K562 (cell line): ENCODE data around the gene HTR1D. TPM values are rescaled to one million over a fixed set of nuclear protein-coding genes. Genes with fewer than 3 reads are reported as not detected.

ENCODE experiments used
- ATAC-seq: fragments of 200-7000 bp; cut with Tn5 transposase; 3 replicates; pipeline ENCODE4 v1.9.1; 2020; ENCODE audit warnings: moderate library complexity
- BruUV-seq: library from RNA; stranded (reverse); fragments of 400-500 nt; replicated peaks from 2 replicates; lab custom pipeline; 2021; lab: Mats Ljungman, UMichigan
- CTCF ChIA-PET: fragments of 300-600 bp; formaldehyde crosslinking; extraction: SDS; loops from one replicate; lab custom pipeline; 2021; ENCODE audit warnings: low intra/inter-chr PET ratio; lab: Yijun Ruan, JAX
- POLR2A ChIA-PET: fragments of 300-600, 350-650 bp; sonication (Branson Sonifier 250); formaldehyde crosslinking; extraction: SDS; loops from one replicate; lab custom pipeline; 2021; ENCODE audit warnings: antibody characterized with exemption, inconsistent platforms; lab: Yijun Ruan, JAX
- DNase-seq, 4 experiments: peaks; one replicate each; pipeline versions ENCODE4 v3.0.0 to v3.0.0-alpha.2; 2011 to 2018; ENCODE audit warnings: low spot score in 3 of 4, mixed read lengths in 3 of 4; ENCODE audit errors: extremely low read depth in 1 of 4
- FAIRE-seq: peaks from 2 replicates; lab custom pipeline; 2011; peaks lifted over from hg19 to GRCh38; lab: Jason Lieb, UNC
- H2AFZ ChIP-seq: 2 replicates; pipeline ENCODE4 v1.6.0; 2011; ENCODE audit warnings: low read depth, low read length, control low read depth, inconsistent platforms
- H3K27ac ChIP-seq: fragments of 200-600 bp; 3 replicates; pipeline ENCODE4 v1.8.0; 2011; ENCODE audit warnings: low read depth, mild to moderate bottlenecking, control low read depth, inconsistent platforms, low read length, moderate library complexity, mixed read lengths; ENCODE audit errors: extremely low read depth
- H3K27me3 ChIP-seq, 2 experiments: fragments of 300-600 bp in 1 of 2; 2 replicates in 1 of 2; 3 replicates in 1 of 2; pipeline versions ENCODE4 v1.6.0 to v1.8.0; 2011; ENCODE audit warnings: inconsistent platforms in 2 of 2, low read length in 2 of 2, mild to moderate bottlenecking in 1 of 2, mixed read lengths in 1 of 2, moderate library complexity in 1 of 2; ENCODE audit not compliant: control insufficient read depth in 2 of 2, insufficient read depth in 2 of 2
- H3K36me3 ChIP-seq: fragments of 300-600 bp; 3 replicates; pipeline ENCODE4 v1.8.0; 2011; ENCODE audit warnings: mild to moderate bottlenecking, low read length, inconsistent platforms; ENCODE audit not compliant: control insufficient read depth, insufficient read depth
- H3K4me1 ChIP-seq, 2 experiments: fragments of 200-600 bp in 1 of 2; replicated peaks in 1 of 2; 2 replicates in 1 of 2; 3 replicates in 1 of 2; pipeline versions ENCODE4 v1.5.1 to v1.8.0; 2011; ENCODE audit warnings: inconsistent platforms in 2 of 2, low read length in 2 of 2, mild to moderate bottlenecking in 1 of 2, mixed read lengths in 1 of 2, moderate library complexity in 1 of 2; ENCODE audit not compliant: control insufficient read depth in 2 of 2, insufficient read depth in 2 of 2
- H3K4me2 ChIP-seq: 2 replicates; pipeline ENCODE4 v1.6.1; 2011; ENCODE audit warnings: low read length, control low read depth, inconsistent platforms, mixed read lengths; ENCODE audit not compliant: insufficient read depth
- H3K4me3 ChIP-seq: fragments of 200-600 bp; sonication (generic), shearing (Covaris generic); 2 replicates; pipeline ENCODE4 v1.5.1; 2016; ENCODE audit warnings: control low read depth, inconsistent platforms
- H3K79me2 ChIP-seq: fragments of 200-600 bp; 3 replicates; pipeline ENCODE4 v1.8.0; 2011; ENCODE audit warnings: low read length, inconsistent platforms; ENCODE audit not compliant: control insufficient read depth, insufficient read depth
- H3K9ac ChIP-seq, 2 experiments: 2 replicates each; pipeline versions ENCODE4 v1.6.0 to v1.6.1; 2011; ENCODE audit warnings: low read depth in 2 of 2, low read length in 2 of 2, control low read depth in 1 of 2, inconsistent platforms in 1 of 2, mild to moderate bottlenecking in 1 of 2, mixed read lengths in 1 of 2; ENCODE audit not compliant: insufficient read depth in 1 of 2
- H3K9me1 ChIP-seq: one replicate; pipeline ENCODE4 v1.6.0; 2011; ENCODE audit warnings: inconsistent platforms, mild to moderate bottlenecking, low read length, moderate library complexity; ENCODE audit not compliant: control insufficient read depth, insufficient read depth
- H3K9me3 ChIP-seq: replicated peaks from 2 replicates; pipeline ENCODE4 v1.5.1; 2011; ENCODE audit warnings: low read depth, low read length, inconsistent platforms; ENCODE audit not compliant: control insufficient read depth, insufficient read depth
- H4K20me1 ChIP-seq: replicated peaks from 2 replicates; pipeline ENCODE4 v1.6.1; 2011; ENCODE audit warnings: low read length, inconsistent platforms, mixed read lengths; ENCODE audit not compliant: control insufficient read depth, insufficient read depth
- ASH1L ChIP-seq: fragments of 450-650 bp; IDR thresholded peaks from 2 replicates; pipeline ENCODE4 v1.6.1; 2018; ENCODE audit warnings: borderline replicate concordance, mild to moderate bottlenecking, low read depth; ENCODE audit not compliant: partially characterized antibody
- CBX2 ChIP-seq: fragments of 200-600 bp; sonication (generic); IDR thresholded peaks from one replicate; pipeline ENCODE4 v1.6.1; 2012; ENCODE audit warnings: mild to moderate bottlenecking, low read length, inconsistent platforms; ENCODE audit not compliant: insufficient read depth, poor library complexity, severe bottlenecking
- ESRRB ChIP-seq: fragments of 250-450 bp; sonication (Bioruptor Pico); IDR thresholded peaks from 2 replicates; pipeline ENCODE4 v1.5.0; 2020; ENCODE audit warnings: mild to moderate bottlenecking, moderate library complexity, borderline replicate concordance
- EZH2 ChIP-seq: IDR thresholded peaks from 2 replicates; pipeline ENCODE4 v1.6.1; 2012; ENCODE audit warnings: low read depth, mild to moderate bottlenecking, inconsistent platforms, low read length, borderline replicate concordance
- FOSL1 ChIP-seq: fragments of 200-800 bp; sonication (Bioruptor generic); conservative IDR thresholded peaks from 2 replicates; pipeline ENCODE4 v1.6.1; 2016; ENCODE audit warnings: missing genetic modification characterization, missing compliant biosample characterization
- HCFC1 ChIP-seq: IDR thresholded peaks from 2 replicates; pipeline ENCODE4 v1.6.1; 2012; ENCODE audit warnings: low read depth, low read length, improper control_type of control experiment
- POLR2AphosphoS2 ChIP-seq: IDR thresholded peaks from 2 replicates; pipeline ENCODE4 v1.6.1; 2012; ENCODE audit warnings: low read length, improper control_type of control experiment
- RFX5 ChIP-seq: IDR thresholded peaks from 2 replicates; pipeline ENCODE4 v1.6.1; 2011; ENCODE audit warnings: low read depth, mild to moderate bottlenecking, improper control_type of control experiment, low read length
- RNF2 ChIP-seq: sonication (generic); IDR thresholded peaks from 2 replicates; pipeline ENCODE4 v1.6.1; 2016
- SFPQ ChIP-seq: fragments of 200-400 bp; formaldehyde crosslinking; IDR thresholded peaks from 2 replicates; pipeline ENCODE4 v1.6.1; 2017; ENCODE audit warnings: mild to moderate bottlenecking, low read depth, low read length, moderate library complexity
- USF1 ChIP-seq: sonication (generic); formaldehyde crosslinking; IDR thresholded peaks from 2 replicates; pipeline ENCODE4 v1.9.0; 2022; ENCODE audit warnings: mild to moderate bottlenecking, missing genetic modification reagents
- ZBTB7A ChIP-seq: IDR thresholded peaks from 2 replicates; pipeline ENCODE4 v1.6.1; 2011; ENCODE audit warnings: low read depth, mild to moderate bottlenecking, low read length, moderate library complexity, borderline replicate concordance; ENCODE audit not compliant: control insufficient read depth
- ZNF134 ChIP-seq: fragments of 250-450 bp; sonication (Bioruptor Pico); conservative IDR thresholded peaks from 2 replicates; pipeline ENCODE4 v1.4.0; 2020
- ZNF224 ChIP-seq: sonication (generic); formaldehyde crosslinking; IDR thresholded peaks from 2 replicates; pipeline ENCODE4 v1.8.0; 2022; ENCODE audit warnings: mild to moderate bottlenecking, missing genetic modification reagents
- WGBS: fragments of 100-300 bp; shearing (Covaris generic); methylation state at CpG from one replicate; pipeline ENCODE4 v1.1.6; 2016; ENCODE audit warnings: low coverage, mixed read lengths; ENCODE audit not compliant: insufficient coverage; ENCODE audit errors: missing lambda C conversion rate; 5-methylcytosine and 5-hydroxymethylcytosine counted together
- in situ Hi-C: fragments of 300-500 bp; cut with MboI; formaldehyde crosslinking; loops from 4 replicates; pipeline ENCODE4 v1.15.0; 2018; ENCODE audit warnings: inconsistent platforms, mixed read lengths
- intact Hi-C: fragments of 100-400 bp; cut with micrococcal nuclease; formaldehyde crosslinking; loops from 2 replicates; pipeline ENCODE4 v1.14.2; 2022
- polyA plus RNA-seq, 8 experiments: library from polyadenylated mRNA; depleted of rRNA in 4 of 8; stranded (reverse) in 5 of 8; unstranded in 3 of 8; fragments of >200 nt; fragmentation: Nextera tagmentation in 2 of 8; fragmentation: Illumina TruSeq in 1 of 8; extraction: Ambion mirVana in 2 of 8; extraction: Trizol in 1 of 8; gene quantifications; 2 replicates each; pipeline versions ENCODE4 v1.2.1 to v1.2.3, GENCODE V29; 2011 to 2014; ENCODE audit warnings: inconsistent platforms in 1 of 8, missing spikeins in 1 of 8
- total RNA-seq, 7 experiments: library from RNA; depleted of rRNA in 6 of 7; stranded (reverse); fragments of >200 nt in 6 of 7; fragmentation: Illumina TruSeq in 2 of 7; extraction: Trizol in 2 of 7; gene quantifications; 2 replicates each; pipeline versions ENCODE4 v1.2.1 to v1.2.3, GENCODE V29; 2011 to 2021; ENCODE audit warnings: low replicate concordance in 1 of 7

The HTR1D gene
- total and polyA plus RNA-seq, 9 of the 15 experiments (the other 6 are each of a cell fraction or from before 2014, with no cell fraction given): 0.03 to 0.09 (median 0.04) TPM; not detected in 4

- TF ChIP-seq ZNF134 (CRISPR knock-in tag) (no peak), CBX2 (peak; percentile 78), SFPQ (no peak), RNF2 (no peak)
These were observed 22.9 kb downstream of the HTR1D start (continued) for GRCh38 chr1:23194119-23194984.

GRCh38 chr1:23193391-23194118 is 23.7 kb downstream of the HTR1D start:
- in situ Hi-C loops (no loop called here), intact Hi-C loops (no loop called here)
- DNase-seq: no peak
- ATAC-seq: no peak
- peaks cover 0 to 4% of the 10 kb centered on the region in 2 experiments; a peak in 2 of 5 replicates for H3K4me1 ChIP-seq
- peaks cover 41 to 56% of the 10 kb centered on the region in 2 experiments for H3K27me3 ChIP-seq
- no peak overlapping the region for H3K4me2 ChIP-seq
- H3K27ac ChIP-seq: no peak overlapping the region
- FAIRE-seq: no peak
- 6% methylated on average over 27 of the region's 27 CpGs for WGBS
- CTCF ChIA-PET: no interaction called here
- no peak overlapping the region for H3K4me3 ChIP-seq
- BruUV-seq: no TSS peak
- H3K9me1 ChIP-seq: no peaks in the 10 kb centered on the region
- no peaks in the 10 kb centered on the region for H3K36me3 ChIP-seq
- H3K9ac ChIP-seq: 0 out of 4 replicates have a peak overlapping the region, but pooled peaks of 1 of the 2 experiments have one; percentile 2
- H2AFZ ChIP-seq: no peak overlapping the region
- H3K9me3 ChIP-seq: no peaks in the 10 kb centered on the region
- POLR2A ChIA-PET: interaction anchor here (0.9 kb wide), 2 partner anchors 10 to 12 kb away, joined by 3 to 4 read pairs; no protein-coding TSS in a partner anchor
- H3K79me2 ChIP-seq: no peaks in the 10 kb centered on the region
- no peaks in the 10 kb centered on the region for H4K20me1 ChIP-seq
- TF ChIP-seq ASH1L (no peak), ZNF224 (CRISPR knock-in tag) (no peak), ZBTB7A (no peak), EZH2 (0 out of 2 replicates have a peak, but pooled peaks have one; percentile 27), RFX5 (no peak), ESRRB (no peak), FOSL1 (tag) (no peak), POLR2AphosphoS2 (no peak), HCFC1 (no peak), USF1 (CRISPR knock-in tag) (peak; percentile 52; the same call in 1 of the 2 replicates)
